ENCODE measurements around the gene EFHD1.

GRCh38 chr2:232696609-232697058, 63.2 kb downstream of the EFHD1 start:
- TF ChIP-seq, protein P1, sequence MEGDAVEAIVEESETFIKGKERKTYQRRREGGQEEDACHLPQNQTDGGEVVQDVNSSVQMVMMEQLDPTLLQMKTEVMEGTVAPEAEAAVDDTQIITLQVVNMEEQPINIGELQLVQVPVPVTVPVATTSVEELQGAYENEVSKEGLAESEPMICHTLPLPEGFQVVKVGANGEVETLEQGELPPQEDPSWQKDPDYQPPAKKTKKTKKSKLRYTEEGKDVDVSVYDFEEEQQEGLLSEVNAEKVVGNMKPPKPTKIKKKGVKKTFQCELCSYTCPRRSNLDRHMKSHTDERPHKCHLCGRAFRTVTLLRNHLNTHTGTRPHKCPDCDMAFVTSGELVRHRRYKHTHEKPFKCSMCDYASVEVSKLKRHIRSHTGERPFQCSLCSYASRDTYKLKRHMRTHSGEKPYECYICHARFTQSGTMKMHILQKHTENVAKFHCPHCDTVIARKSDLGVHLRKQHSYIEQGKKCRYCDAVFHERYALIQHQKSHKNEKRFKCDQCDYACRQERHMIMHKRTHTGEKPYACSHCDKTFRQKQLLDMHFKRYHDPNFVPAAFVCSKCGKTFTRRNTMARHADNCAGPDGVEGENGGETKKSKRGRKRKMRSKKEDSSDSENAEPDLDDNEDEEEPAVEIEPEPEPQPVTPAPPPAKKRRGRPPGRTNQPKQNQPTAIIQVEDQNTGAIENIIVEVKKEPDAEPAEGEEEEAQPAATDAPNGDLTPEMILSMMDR (IDR thresholded peaks at IDR 0.05; ENCODE audit: low read depth, low read length, poor library complexity, severe bottlenecking) = no peak
- TF ChIP-seq EZH2phosphoT487 (IDR thresholded peaks at IDR 0.05; ENCODE audit: borderline replicate concordance, low read length) = no peak

All from DOHH2 (cell line).